Activated effector memory CD4-positive, alpha-beta T cell treated with anti-CD3 and anti-CD28 coated beads, Interleukin-2, amount 50 U/mL, for 16 hours (primary cell): ENCODE data around the gene GNAT2.

Source experiments
- DNase-seq: peaks from one replicate; pipeline ENCODE4 v3.0.0-alpha.2; 2020

Gene GNAT2

GRCh38 chr1:109626682-109627408 lies 7.4 kb upstream of the GNAT2 start:
- DNase-seq: no peak

- no peak for DNase-seq
Measured at GRCh38 chr1:109625601-109626560, 6.5 kb upstream of the GNAT2 start.

- DNase-seq: no peak
Measured at GRCh38 chr1:109625176-109625575, 5.8 kb upstream of the GNAT2 start.

GRCh38 chr1:109624201-109625010 lies 5.0 kb upstream of the GNAT2 start:
- DNase-seq: no peak

GRCh38 chr1:109623601-109624161 lies 4.3 kb upstream of the GNAT2 start:
- no peak for DNase-seq

GRCh38 chr1:109622895-109623294 lies 3.5 kb upstream of the GNAT2 start:
- no peak for DNase-seq

GRCh38 chr1:109622137-109622892 lies 2.9 kb upstream of the GNAT2 start:
- no peak for DNase-seq

- no peak for DNase-seq
Measured at GRCh38 chr1:109621379-109622136, 2.1 kb upstream of the GNAT2 start.

GRCh38 chr1:109620841-109621286 lies 1.4 kb upstream of the GNAT2 start:
- peak; percentile 99 for DNase-seq

- DNase-seq: no peak
Measured at GRCh38 chr1:109620401-109620791, 980 bp upstream of the GNAT2 start.

- no peak for DNase-seq
Measured at GRCh38 chr1:109618661-109619575, 498 bp downstream of the GNAT2 start.

- DNase-seq: no peak
Measured at GRCh38 chr1:109617291-109617801, 2.1 kb downstream of the GNAT2 start.

GRCh38 chr1:109616391-109616790 lies 3.0 kb downstream of the GNAT2 start:
- DNase-seq: no peak

- no peak for DNase-seq
Measured at GRCh38 chr1:109615879-109616278, 3.5 kb downstream of the GNAT2 start.

- no peak for DNase-seq
Measured at GRCh38 chr1:109613361-109614147, 5.9 kb downstream of the GNAT2 start.

- no peak for DNase-seq
Measured at GRCh38 chr1:109611308-109611990, 8.0 kb downstream of the GNAT2 start.

GRCh38 chr1:109610609-109611307 lies 8.7 kb downstream of the GNAT2 start:
- DNase-seq: no peak

- no peak for DNase-seq
Measured at GRCh38 chr1:109609881-109610280, 9.5 kb downstream of the GNAT2 start.
